GM21619 (cell line): ENCODE measurements around the gene AQP12B.
"Not testable (repeated sequence)": the region's sequence is repeated elsewhere in the genome, so short reads cannot be mapped to it uniquely, and the experiment has no call there.

Experiments used
- ATAC-seq: cut with Tn5 transposase; IDR thresholded peaks from one replicate; pipeline ENCODE4 v1.9.1; 2021; ENCODE audit not compliant: unreplicated experiment

The AQP12B gene

GRCh38 chr2:240682431-240683224 is at the start of gene AQP12B:
AQP12B (minus strand) TSS chr2:240682885; CDS start chr2:240682837, 48 bp downstream.
- not testable (repeated sequence) for ATAC-seq

GRCh38 chr2:240732184-240732583 is 49.5 kb upstream of the AQP12B start:
- ATAC-seq = no peak

DNA sequence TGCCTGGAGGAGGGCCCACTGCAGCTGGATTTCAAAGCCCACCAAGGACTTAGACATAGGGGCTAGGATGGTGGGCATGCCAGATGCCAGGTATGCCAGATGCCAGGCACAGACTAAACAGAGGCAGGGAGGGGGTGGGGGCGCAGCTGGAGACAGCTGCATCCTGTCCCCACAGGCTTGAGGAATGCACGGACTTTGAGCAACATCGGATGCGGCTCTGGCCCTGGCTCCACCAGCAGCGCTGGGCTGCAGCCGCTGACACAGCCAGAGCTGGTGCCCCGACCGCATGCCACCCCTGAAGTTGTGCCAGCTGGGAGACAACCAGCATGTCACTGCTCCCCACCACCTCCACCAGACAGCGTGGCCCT is 48.5 kb upstream of the AQP12B start:
- no peak for ATAC-seq

DNA sequence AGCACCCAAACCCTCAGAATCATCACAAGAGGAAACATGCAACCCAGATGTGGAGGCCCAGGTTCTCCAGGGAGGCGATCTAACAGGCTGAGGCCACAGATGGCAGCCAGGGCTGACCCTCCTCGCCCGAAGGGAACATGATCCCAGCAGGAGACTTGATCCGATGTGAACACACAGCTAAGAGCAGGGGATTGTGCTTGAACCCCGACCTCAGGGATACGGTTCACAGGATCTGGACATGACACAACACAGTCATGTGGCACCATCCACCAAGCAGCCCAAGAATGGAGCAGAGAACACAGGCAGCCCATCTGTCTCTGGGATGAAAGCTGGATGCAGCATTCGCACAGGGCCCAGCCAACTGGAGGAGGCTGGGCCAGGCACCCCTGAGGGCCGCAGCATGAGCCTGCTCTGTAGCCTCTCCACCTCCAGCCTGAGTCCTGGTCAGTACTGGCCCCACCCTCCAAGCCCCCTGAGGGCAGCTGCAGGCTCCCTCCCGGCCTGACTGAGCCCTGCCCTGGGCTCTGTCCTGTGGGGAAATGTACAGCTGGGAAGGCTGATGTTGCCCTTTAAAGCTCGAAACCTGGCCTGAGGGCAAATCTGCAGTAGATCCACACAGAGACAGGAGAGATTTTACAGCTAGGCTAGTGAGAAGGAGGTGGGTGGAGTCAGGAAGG is 48.0 kb upstream of the AQP12B start:
- ATAC-seq = no peak

- ATAC-seq = no peak
Observed at GRCh38 chr2:240728827-240729226, 46.1 kb upstream of the AQP12B start.

DNA sequence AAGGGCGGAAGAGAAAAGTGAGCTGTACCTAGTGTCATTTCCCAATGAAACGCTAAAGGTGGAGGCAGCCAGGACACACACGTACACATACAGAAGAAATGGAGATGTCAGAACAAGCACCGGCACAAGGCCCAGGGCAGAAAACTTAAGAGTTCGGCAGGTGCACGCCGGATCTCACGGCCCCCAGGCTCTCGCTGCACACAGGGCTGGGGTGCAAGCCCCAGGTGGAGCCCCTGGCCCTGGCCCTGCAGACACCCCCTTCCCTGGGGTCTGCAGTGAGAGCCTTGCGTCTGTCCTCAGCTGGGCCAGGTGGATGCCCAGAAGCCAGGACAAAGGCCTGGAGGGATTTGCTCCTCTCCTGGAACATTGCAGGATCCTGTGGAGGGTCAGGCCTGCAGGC is 45.7 kb upstream of the AQP12B start:
- ATAC-seq = no peak

DNA sequence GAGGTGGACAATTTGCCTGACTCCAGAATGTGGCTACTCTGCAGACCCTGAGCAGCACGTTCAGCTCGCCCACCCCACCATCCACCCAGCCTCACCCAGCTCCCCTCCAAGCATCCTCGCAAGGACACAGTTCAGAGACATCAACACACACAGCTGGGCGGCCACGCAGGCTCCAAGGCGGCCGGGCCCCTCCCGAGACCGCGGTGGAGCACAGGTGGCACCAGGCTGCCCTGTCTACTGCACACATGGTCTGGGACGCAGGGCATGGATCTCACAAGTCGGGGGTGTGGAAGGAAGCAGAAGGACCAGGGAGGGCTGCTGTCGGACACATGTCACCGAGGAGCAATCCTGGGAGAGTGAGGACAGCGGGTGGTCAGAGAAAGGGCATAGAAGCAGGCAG is 45.2 kb upstream of the AQP12B start:
- ATAC-seq = no peak

DNA sequence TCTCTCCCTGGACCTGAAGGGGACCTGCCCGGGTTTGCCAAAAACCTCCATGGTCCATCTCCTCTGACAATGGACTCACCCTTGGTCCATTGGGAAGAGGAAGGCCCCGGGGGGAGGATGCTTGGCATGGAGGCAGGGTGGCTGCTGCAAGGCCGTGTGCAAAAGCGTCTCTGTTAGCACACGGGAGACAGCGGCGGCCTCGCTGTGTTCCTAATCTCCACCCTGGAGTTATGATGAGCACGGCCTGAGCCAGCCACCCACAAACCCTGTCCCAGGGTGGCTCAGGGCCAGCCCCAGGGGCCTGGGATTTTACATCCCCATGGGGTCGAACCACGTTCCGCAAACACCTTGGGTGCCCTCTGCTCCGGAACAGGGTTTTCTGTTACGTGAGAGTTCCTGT is 44.8 kb upstream of the AQP12B start:
- no peak for ATAC-seq

- ATAC-seq = no peak
Observed at GRCh38 chr2:240726876-240727275, 44.2 kb upstream of the AQP12B start.

- no peak for ATAC-seq
Observed at GRCh38 chr2:240725671-240726070, 43.0 kb upstream of the AQP12B start.

DNA sequence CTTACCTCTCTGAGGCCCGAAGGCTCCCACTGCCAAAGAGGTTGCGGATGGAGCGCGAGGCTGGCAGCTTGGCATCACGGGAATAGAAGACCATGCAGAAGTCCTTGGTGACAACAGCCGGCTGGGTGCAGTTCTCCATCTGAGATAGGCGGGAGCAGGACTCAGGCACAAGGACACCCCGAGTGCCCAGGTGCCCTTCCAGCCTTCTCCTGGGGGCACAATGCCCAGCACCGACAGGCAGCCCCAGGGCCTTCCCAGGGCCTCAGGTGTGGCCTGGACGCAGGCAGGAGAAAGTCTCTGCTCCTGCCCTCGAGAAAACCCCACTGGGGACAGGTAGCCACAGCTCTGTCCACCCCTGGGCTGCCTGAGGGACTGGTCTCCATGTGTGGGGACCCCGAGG is 42.6 kb upstream of the AQP12B start:
- ATAC-seq = no peak

DNA sequence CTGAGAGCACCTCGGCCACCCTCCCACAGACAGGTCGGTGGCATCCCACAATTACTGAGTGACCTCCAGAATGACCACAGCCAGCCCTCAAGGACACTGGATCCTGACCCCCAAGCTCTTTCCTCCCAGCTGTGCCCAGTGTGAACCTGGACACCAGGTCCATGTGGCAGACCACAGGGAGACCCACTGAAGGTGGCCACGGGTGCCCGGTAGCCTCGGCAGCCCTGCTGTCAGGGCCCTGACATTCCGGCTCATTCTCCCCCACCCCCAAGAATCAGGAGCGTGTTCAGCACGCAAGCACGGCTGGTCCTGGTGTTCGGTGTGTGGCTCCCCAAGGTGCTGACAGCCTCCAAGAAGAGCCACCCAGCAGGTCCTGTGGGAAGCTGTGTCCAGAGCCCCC is 41.7 kb upstream of the AQP12B start:
- no peak for ATAC-seq

- no peak for ATAC-seq
Observed at GRCh38 chr2:240723851-240724250, 41.2 kb upstream of the AQP12B start.

GRCh38 chr2:240722796-240723735 is 40.4 kb upstream of the AQP12B start:
- no peak for ATAC-seq

GRCh38 chr2:240722376-240722775 is 39.7 kb upstream of the AQP12B start:
- ATAC-seq = no peak

- no peak for ATAC-seq
Observed at GRCh38 chr2:240721596-240722180, 39.0 kb upstream of the AQP12B start.

- ATAC-seq = no peak
Observed at GRCh38 chr2:240720686-240721595, 38.3 kb upstream of the AQP12B start.

GRCh38 chr2:240719676-240720545 is 37.2 kb upstream of the AQP12B start:
- no peak for ATAC-seq

DNA sequence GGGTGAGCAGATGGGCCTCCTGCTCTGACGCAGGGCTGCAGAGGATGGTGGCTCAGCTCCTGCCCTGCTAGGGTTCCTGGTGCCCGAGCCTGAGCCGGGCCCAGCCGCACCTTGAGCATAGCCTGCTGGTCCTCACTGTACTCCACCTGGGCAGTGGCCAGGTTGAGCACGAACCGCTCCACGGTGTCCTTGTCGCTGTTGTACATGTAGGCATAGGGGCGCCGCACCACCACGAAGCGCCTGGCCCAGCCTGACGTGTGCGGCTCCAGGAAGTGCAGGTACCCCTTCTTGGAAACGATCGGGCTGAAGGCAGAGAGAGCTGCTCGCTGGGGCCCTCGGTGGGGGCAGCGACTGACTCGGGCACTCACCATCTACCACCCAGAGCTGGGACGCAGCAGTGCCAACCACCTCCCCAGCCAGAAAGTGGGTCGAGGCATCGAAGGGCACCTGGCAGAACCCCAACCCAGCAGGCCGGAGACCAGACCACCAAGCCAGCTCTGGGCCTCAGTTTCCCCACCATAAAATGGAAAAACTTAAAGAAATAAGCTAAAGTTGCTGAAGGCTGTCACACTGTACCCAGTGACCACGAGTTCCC is 36.3 kb upstream of the AQP12B start:
- no peak for ATAC-seq
